MV-4-11 (cell line): ENCODE results near the gene GPR158.
A peak's percentile ranks its signal among the peaks of the same experiment; 100 is the strongest.
"Not testable (repeated sequence)": the region's sequence is repeated elsewhere in the genome, so short reads cannot be mapped to it uniquely, and the experiment has no call there.

ENCODE experiments used
- DNase-seq: peaks from one replicate; lab custom pipeline; 2025; lab: John Stamatoyannopoulos, UW

Gene GPR158

GRCh38 chr10:25174461-25175230 is at the start of gene GPR158:
GPR158 (plus strand) TSS chr10:25175001; CDS start chr10:25175421, 420 bp downstream.
- peak; percentile 54 for DNase-seq

GRCh38 chr10:25125201-25125611 is 49.6 kb upstream of the GPR158 start:
- no peak for DNase-seq

GRCh38 chr10:25129592-25129991 is 45.2 kb upstream of the GPR158 start:
- DNase-seq: no peak

- DNase-seq: no peak
Measured at GRCh38 chr10:25130906-25131305, 43.9 kb upstream of the GPR158 start.

GRCh38 chr10:25142116-25142864 is 32.5 kb upstream of the GPR158 start:
- DNase-seq: no peak

- DNase-seq: no peak
Measured at GRCh38 chr10:25157650-25158049, 17.2 kb upstream of the GPR158 start.

GRCh38 chr10:25159591-25159990 is 15.2 kb upstream of the GPR158 start:
- DNase-seq: no peak

GRCh38 chr10:25162391-25162790 is 12.4 kb upstream of the GPR158 start:
- no peak for DNase-seq

GRCh38 chr10:25163464-25163863 is 11.3 kb upstream of the GPR158 start:
- not testable (repeated sequence) for DNase-seq

GRCh38 chr10:25169740-25170139 is 5.1 kb upstream of the GPR158 start:
- DNase-seq: no peak

GRCh38 chr10:25170627-25171026 is 4.2 kb upstream of the GPR158 start:
- DNase-seq: no peak

- DNase-seq: no peak
Measured at GRCh38 chr10:25175527-25176420, 973 bp downstream of the GPR158 start.

GRCh38 chr10:25176421-25176968 is 1.7 kb downstream of the GPR158 start:
- DNase-seq: no peak

GRCh38 chr10:25177093-25177753 is 2.4 kb downstream of the GPR158 start:
- DNase-seq: no peak

GRCh38 chr10:25177754-25178135 is 2.9 kb downstream of the GPR158 start:
- DNase-seq: no peak

GRCh38 chr10:25178411-25178810 is 3.6 kb downstream of the GPR158 start:
- DNase-seq: no peak

GRCh38 chr10:25180801-25181200 is 6.0 kb downstream of the GPR158 start:
- no peak for DNase-seq

GRCh38 chr10:25182636-25183035 is 7.8 kb downstream of the GPR158 start:
- DNase-seq: no peak

- DNase-seq: no peak
Measured at GRCh38 chr10:25191162-25191895, 16.5 kb downstream of the GPR158 start.

- no peak for DNase-seq
Measured at GRCh38 chr10:25198151-25198550, 23.4 kb downstream of the GPR158 start.
